HL-60 (cell line): ENCODE results near the gene COL20A1.

ENCODE experiments used
- POLR2AphosphoS5 ChIP-seq: IDR thresholded peaks from 2 replicates; pipeline ENCODE4 v1.6.1; 2012; ENCODE audit warnings: low read depth
- TF ChIP-seq, protein P1 (sequence below): IDR thresholded peaks from one replicate; pipeline ENCODE4 v1.5.1; 2011; ENCODE audit warnings: low read length, control low read depth, inconsistent platforms; ENCODE audit not compliant: insufficient read depth

GRCh38 chr20:63364801-63365585 lies 72.0 kb downstream of the COL20A1 start:
- TF ChIP-seq, protein P1, sequence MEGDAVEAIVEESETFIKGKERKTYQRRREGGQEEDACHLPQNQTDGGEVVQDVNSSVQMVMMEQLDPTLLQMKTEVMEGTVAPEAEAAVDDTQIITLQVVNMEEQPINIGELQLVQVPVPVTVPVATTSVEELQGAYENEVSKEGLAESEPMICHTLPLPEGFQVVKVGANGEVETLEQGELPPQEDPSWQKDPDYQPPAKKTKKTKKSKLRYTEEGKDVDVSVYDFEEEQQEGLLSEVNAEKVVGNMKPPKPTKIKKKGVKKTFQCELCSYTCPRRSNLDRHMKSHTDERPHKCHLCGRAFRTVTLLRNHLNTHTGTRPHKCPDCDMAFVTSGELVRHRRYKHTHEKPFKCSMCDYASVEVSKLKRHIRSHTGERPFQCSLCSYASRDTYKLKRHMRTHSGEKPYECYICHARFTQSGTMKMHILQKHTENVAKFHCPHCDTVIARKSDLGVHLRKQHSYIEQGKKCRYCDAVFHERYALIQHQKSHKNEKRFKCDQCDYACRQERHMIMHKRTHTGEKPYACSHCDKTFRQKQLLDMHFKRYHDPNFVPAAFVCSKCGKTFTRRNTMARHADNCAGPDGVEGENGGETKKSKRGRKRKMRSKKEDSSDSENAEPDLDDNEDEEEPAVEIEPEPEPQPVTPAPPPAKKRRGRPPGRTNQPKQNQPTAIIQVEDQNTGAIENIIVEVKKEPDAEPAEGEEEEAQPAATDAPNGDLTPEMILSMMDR: no peak
- no peak for TF ChIP-seq POLR2AphosphoS5
